ENCODE data around the gene MEST.

DNA sequence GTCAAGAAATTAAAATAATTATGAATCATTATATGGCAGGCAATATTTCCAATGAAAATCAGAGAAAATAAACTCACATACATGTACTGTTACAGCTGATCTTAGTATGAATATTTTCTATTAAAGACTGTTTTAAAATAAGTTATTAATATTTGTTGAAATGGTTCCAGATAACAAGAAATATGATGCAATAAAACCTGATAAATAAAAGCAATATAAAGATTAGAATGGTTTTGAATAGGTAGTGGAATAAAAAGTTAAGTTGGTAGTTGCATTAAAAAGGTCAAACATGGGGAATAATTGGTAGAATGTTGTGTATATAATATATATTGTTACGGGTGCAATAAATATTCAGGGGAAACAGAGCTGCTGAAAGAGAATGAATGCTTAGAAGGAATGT lies 52.5 kb downstream of the MEST start:
- TF ChIP-seq, protein P1, sequence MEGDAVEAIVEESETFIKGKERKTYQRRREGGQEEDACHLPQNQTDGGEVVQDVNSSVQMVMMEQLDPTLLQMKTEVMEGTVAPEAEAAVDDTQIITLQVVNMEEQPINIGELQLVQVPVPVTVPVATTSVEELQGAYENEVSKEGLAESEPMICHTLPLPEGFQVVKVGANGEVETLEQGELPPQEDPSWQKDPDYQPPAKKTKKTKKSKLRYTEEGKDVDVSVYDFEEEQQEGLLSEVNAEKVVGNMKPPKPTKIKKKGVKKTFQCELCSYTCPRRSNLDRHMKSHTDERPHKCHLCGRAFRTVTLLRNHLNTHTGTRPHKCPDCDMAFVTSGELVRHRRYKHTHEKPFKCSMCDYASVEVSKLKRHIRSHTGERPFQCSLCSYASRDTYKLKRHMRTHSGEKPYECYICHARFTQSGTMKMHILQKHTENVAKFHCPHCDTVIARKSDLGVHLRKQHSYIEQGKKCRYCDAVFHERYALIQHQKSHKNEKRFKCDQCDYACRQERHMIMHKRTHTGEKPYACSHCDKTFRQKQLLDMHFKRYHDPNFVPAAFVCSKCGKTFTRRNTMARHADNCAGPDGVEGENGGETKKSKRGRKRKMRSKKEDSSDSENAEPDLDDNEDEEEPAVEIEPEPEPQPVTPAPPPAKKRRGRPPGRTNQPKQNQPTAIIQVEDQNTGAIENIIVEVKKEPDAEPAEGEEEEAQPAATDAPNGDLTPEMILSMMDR (optimal IDR thresholded peaks at IDR 0.05 in 1 of 3, IDR thresholded peaks at IDR 0.05 in 1 of 3, conservative IDR thresholded peaks at IDR 0.05 in 1 of 3; ENCODE audit: extremely low read depth in 1 of 3, insufficient read depth in 2 of 3, low read length in 3 of 3), result no peak
- no peak for TF ChIP-seq EZH2 (IDR thresholded peaks at IDR 0.05; ENCODE audit: low read length)
